ENCODE data around the gene STIL.
"Not testable (repeated sequence)": the region's sequence is repeated elsewhere in the genome, so short reads cannot be mapped to it uniquely, and the experiment has no call there.

STIL gene

GRCh38 chr1:47319968-47320367 lies 6.0 kb upstream of the STIL start:
- not testable (repeated sequence) for DNase-seq (ENCODE audit: low spot score)

- no peak for DNase-seq (ENCODE audit: low spot score)
Observed at GRCh38 chr1:47317841-47318240, 3.9 kb upstream of the STIL start.

- DNase-seq (ENCODE audit: low spot score): no peak
Observed at GRCh38 chr1:47309427-47309826, 4.5 kb downstream of the STIL start.

- no peak for DNase-seq (ENCODE audit: low spot score)
Observed at GRCh38 chr1:47302472-47302871, 11.5 kb downstream of the STIL start.

GRCh38 chr1:47298025-47298699 lies 15.8 kb downstream of the STIL start:
- no peak for DNase-seq (ENCODE audit: low spot score)

GRCh38 chr1:47295579-47295978 lies 18.4 kb downstream of the STIL start:
- no peak for DNase-seq (ENCODE audit: low spot score)

GRCh38 chr1:47294863-47295262 lies 19.1 kb downstream of the STIL start:
- not testable (repeated sequence) for DNase-seq (ENCODE audit: low spot score)

GRCh38 chr1:47288116-47288515 lies 25.8 kb downstream of the STIL start:
- DNase-seq (ENCODE audit: low spot score): not testable (repeated sequence)

GRCh38 chr1:47280142-47280541 lies 33.8 kb downstream of the STIL start:
- DNase-seq (ENCODE audit: low spot score): no peak

- no peak for DNase-seq (ENCODE audit: low spot score)
Observed at GRCh38 chr1:47276850-47277249, 37.1 kb downstream of the STIL start.

- not testable (repeated sequence) for DNase-seq (ENCODE audit: low spot score)
Observed at GRCh38 chr1:47275811-47276210, 38.1 kb downstream of the STIL start.

GRCh38 chr1:47265529-47265928 lies 48.4 kb downstream of the STIL start:
- not testable (repeated sequence) for DNase-seq (ENCODE audit: low spot score)

GRCh38 chr1:47262787-47263413 lies 51.0 kb downstream of the STIL start:
- DNase-seq (ENCODE audit: low spot score): peak; percentile 91

- peak; percentile 36 for DNase-seq (ENCODE audit: low spot score)
Observed at GRCh38 chr1:47257224-47257623, 56.7 kb downstream of the STIL start.

- no peak for DNase-seq (ENCODE audit: low spot score)
Observed at GRCh38 chr1:47252795-47253194, 61.2 kb downstream of the STIL start.

GRCh38 chr1:47252369-47252768 lies 61.6 kb downstream of the STIL start:
- no peak for DNase-seq (ENCODE audit: low spot score)

GRCh38 chr1:47249755-47250154 lies 64.2 kb downstream of the STIL start:
- DNase-seq (ENCODE audit: low spot score): no peak

- DNase-seq (ENCODE audit: low spot score): no peak
Observed at GRCh38 chr1:47244339-47244862, 69.5 kb downstream of the STIL start.

- no peak for DNase-seq (ENCODE audit: low spot score)
Observed at GRCh38 chr1:47243910-47244309, 70.0 kb downstream of the STIL start.

- DNase-seq (ENCODE audit: low spot score): peak; percentile 75
Observed at GRCh38 chr1:47241114-47242113, 72.5 kb downstream of the STIL start.

- DNase-seq (ENCODE audit: low spot score): peak; percentile 56
Observed at GRCh38 chr1:47238935-47239592, 74.9 kb downstream of the STIL start.

GRCh38 chr1:47235806-47236205 lies 78.1 kb downstream of the STIL start:
- peak; percentile 52 for DNase-seq (ENCODE audit: low spot score)

All from hematopoietic multipotent progenitor cell treated with erythropoietin and hydrocortisone succinate and interleukin-3 and kit ligand, for 17 days (in vitro differentiated cells).